Esophagus squamous epithelium (tissue), 4 donors: ENCODE data around the gene USH1C.

Experiments used
- POLR2A ChIP-seq, 4 donors: fragments of 450-650 bp; IDR thresholded peaks; one replicate each; pipeline ENCODE4 v1.6.1; 2017; ENCODE audit warnings: antibody characterized with exemption in 4 of 4, mild to moderate bottlenecking in 4 of 4, moderate library complexity in 3 of 4
- TF ChIP-seq, protein P1 (sequence below), 6 experiments: fragments of 450-650 bp in 4 of 6; fragments of 200-600 bp in 2 of 6; sonication (generic) in 2 of 6; IDR thresholded peaks; one replicate each; pipeline ENCODE4 v1.5.1; 2016 to 2019; ENCODE audit warnings: antibody characterized with exemption in 6 of 6, mild to moderate bottlenecking in 4 of 6, moderate library complexity in 4 of 6

GRCh38 chr11:17588721-17589120, 44.5 kb upstream of the USH1C start:
- TF ChIP-seq, protein P1, sequence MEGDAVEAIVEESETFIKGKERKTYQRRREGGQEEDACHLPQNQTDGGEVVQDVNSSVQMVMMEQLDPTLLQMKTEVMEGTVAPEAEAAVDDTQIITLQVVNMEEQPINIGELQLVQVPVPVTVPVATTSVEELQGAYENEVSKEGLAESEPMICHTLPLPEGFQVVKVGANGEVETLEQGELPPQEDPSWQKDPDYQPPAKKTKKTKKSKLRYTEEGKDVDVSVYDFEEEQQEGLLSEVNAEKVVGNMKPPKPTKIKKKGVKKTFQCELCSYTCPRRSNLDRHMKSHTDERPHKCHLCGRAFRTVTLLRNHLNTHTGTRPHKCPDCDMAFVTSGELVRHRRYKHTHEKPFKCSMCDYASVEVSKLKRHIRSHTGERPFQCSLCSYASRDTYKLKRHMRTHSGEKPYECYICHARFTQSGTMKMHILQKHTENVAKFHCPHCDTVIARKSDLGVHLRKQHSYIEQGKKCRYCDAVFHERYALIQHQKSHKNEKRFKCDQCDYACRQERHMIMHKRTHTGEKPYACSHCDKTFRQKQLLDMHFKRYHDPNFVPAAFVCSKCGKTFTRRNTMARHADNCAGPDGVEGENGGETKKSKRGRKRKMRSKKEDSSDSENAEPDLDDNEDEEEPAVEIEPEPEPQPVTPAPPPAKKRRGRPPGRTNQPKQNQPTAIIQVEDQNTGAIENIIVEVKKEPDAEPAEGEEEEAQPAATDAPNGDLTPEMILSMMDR (IDR thresholded peaks at IDR 0.05) = no peak
- TF ChIP-seq POLR2A (IDR thresholded peaks at IDR 0.05) = no peak
